Stimulated activated CD4-positive, alpha-beta T cell treated with anti-CD3 and anti-CD28 coated beads, Interleukin-4, amount 100 ng/mL, for 1 hour (primary cell): ENCODE measurements around the gene STX18.
"Not testable (repeated sequence)": the region's sequence is repeated elsewhere in the genome, so short reads cannot be mapped to it uniquely, and the experiment has no call there.

Experiments
- DNase-seq: peaks from one replicate; pipeline ENCODE4 v3.0.0-alpha.2; 2020

Gene STX18

DNA sequence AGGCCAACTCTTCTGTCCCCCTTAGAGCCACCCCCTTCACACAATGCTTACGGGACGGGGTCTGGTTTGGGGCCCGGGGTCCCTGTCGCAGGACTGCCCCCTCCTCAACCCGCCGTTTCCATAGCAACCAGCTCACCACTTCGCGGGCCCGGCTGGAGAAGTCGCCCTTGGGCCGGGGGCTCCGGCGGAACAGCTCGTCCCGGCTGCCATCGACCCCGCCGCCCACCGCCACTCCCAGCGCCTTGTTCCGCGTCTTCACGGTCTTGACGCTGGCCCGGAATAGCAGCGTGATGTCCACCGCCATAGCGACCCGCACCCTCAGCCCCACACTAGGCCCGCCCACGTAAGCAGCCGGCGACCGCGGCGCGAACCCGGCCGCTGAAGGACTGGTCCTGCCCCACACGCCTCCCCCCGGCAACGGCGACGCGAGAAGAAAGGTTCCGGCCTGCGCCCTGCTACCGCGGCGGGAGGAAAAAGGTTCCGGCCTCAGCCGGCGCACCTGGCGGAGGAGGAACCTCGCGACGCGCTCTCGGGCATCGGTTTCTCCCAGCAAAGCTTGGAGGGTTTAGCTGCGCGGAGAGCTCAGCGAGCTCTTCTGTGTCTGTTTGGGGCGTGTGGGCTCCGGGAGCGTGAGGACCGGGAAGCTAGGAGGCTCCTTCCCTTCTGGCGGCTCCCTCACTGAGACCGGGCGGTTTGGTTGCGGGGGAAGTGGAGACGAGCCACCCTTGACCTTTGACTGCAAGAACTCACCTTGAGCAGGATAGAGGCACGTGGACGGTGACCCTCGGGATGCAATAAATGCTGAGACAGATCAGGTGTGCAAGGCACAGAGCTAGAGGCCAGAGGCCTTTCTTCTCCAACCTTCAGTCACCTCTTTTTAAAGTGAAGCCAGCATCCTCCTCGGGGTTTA lies at the start of gene STX18:
Gene STX18 (minus strand): TSS at position 388 of the 910 bp plus-strand sequence. CDS start 84 bp downstream, at position 304.
- peak; percentile 89 for DNase-seq

DNA sequence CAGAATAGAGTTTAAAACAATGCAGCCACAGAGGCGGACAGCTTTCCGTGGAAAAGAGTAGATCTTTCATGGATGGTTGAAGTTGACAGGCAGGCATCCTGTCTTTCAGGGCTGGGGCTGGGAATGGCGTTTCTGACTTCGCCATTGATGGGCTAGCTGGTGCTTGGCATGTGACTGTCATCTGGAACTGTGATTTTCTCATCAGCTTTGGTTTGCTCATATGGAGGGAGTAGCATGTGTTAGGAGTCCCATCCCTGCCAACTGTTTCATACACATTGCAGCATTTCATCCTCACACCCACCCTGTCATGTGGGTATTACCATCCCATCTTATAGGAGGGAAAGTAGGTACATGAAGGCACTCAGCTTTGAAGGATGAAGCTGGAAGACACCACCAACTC lies 49.2 kb upstream of the STX18 start:
- DNase-seq: no peak

DNA sequence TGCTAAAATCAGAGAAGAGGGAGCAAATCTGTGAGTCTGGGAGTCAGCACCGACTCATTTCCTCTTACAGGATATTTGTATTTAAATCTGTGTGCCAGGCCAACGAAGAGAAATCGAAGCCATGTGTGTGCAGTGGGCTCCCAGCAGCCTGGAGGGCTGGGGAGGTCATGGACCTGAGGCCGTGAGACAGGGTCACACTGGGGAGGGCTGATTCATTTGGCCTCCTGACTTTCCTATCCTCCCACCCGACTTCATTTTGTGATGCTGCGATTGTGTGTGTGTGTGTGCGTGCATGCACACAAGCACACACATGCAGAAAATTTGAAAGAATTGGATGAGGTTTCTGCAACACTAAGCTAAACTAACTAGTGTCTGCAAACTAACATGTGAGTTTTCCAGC lies 48.7 kb upstream of the STX18 start:
- no peak for DNase-seq

DNA sequence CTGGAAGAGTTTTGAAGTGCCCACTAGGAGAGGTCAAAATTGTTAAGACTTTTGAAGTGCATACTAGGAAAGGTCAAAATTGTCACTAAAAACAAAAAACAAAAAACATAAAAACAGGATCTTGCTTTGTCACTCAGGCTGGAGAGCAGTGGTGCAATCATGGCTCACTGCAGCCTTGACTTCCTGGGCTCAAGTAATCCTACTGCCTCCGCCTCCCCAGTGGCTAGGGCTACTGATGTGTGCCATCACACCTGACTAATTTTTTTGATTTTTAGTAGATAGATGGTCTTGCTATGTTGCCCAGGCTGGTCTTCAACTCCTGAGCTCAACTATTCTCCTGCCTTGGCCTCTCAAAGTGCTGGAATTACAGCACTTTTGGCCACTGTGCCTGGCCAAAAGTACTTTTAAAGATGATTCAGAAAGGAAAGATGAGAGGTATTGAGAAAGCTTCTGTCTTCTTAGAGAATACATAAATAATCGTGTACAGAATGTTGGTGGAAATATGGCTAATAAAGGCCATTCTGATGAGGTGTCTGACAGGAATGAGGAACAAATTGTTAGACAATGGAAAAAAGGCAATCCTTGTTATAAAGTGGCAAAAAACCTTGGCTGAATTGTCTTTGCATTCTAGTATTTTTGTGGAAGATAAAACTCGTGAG lies 43.3 kb upstream of the STX18 start:
- no peak for DNase-seq

DNA sequence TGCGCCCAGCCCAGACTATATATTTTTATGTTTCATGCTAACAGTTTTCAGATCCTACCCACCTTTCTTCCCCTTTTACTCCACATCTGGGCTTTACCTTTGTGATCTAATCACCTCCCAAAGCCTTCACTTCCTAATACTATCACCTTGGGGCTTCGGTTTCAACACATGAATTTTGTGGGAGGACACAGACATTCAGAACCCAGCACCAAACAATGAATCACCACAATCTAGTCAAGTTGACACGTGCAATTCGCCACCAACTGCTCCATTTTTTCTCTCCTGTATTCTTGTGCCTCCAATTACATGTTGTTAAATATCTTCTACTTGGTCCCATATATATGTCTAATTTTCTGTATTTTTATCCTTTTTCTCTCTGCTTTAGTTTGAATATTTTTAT lies 41.8 kb upstream of the STX18 start:
- no peak for DNase-seq

DNA sequence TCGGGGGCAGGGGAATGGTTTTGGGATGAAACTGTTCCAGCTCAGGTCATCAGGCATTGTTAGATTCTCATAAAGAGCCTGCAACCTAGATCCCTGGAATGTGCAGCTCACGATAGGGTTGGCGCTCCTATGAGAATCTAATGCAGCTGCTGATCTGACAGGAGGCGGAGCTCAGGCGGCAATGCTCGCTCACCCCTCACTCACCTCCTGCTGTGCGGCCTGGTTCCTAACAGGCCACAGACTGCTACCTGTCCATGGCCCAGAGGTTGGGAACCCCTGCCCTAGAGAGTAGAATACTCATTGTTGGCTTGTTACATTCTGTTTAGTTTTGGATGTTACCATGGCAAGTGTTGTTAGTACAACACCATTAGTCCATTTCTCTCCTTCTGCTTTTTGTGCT lies 40.8 kb upstream of the STX18 start:
- no peak for DNase-seq

DNA sequence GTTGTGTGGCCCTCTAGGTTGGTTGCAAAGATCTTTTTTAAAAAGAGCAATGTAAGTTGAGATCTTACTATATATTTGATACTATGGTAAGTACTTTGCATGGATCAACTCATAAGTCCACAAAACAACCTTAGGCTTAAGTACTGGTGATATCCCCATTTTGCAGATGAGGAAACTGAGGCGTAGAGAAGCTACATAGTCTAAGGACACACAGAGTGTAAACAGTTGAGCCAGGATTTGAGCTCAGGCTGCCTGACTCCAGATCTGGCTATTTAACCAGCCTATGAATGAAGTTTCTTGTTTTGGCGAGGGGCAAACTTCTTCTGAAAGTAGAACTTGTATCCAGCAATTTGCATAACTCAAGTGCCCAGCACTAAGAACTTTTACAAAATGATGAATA lies 38.6 kb upstream of the STX18 start:
- DNase-seq: no peak

DNA sequence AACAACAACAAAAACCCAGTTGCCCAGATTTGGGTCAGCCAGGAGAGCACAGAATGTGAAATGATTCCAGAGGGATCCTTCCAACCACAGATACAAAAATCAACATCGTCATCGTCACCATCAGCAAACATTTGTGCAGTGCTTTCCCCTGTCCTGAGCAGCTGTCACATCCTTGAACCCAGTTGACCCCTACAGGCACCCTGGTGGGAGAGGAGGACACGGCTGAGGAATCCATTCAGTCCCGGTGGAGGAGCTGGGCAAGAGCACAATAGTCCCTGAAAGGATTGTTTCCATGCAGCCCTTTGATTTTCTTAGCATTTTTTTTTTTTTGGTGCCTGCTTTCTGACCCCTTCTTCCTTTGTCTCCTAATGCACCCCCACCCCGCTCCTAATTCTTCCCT lies 37.1 kb upstream of the STX18 start:
- no peak for DNase-seq

DNA sequence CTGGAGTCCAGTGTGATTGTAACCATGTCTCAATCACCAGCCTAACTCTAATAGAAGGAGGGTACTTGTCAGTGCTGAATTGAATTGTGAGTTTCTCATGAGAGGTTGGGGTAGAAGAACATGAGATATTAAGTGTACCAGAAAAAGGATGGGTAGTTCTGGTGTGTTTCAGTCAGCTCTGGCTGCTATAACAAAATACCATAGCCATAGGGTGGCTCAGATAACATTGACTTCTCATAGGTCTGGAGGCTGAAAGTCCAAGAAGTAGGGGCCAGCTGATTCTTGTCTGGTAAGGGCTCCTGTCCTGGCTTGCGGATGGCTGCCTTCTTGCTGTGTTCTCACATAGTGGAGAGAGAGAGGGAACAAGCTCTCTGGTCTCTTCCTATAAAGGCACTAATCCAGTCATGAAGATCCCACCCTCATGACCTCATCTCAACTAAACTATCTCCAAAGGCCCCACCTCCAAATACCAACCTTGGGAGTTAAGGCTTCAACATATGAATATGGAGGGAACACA lies 35.6 kb upstream of the STX18 start:
- DNase-seq: no peak

DNA sequence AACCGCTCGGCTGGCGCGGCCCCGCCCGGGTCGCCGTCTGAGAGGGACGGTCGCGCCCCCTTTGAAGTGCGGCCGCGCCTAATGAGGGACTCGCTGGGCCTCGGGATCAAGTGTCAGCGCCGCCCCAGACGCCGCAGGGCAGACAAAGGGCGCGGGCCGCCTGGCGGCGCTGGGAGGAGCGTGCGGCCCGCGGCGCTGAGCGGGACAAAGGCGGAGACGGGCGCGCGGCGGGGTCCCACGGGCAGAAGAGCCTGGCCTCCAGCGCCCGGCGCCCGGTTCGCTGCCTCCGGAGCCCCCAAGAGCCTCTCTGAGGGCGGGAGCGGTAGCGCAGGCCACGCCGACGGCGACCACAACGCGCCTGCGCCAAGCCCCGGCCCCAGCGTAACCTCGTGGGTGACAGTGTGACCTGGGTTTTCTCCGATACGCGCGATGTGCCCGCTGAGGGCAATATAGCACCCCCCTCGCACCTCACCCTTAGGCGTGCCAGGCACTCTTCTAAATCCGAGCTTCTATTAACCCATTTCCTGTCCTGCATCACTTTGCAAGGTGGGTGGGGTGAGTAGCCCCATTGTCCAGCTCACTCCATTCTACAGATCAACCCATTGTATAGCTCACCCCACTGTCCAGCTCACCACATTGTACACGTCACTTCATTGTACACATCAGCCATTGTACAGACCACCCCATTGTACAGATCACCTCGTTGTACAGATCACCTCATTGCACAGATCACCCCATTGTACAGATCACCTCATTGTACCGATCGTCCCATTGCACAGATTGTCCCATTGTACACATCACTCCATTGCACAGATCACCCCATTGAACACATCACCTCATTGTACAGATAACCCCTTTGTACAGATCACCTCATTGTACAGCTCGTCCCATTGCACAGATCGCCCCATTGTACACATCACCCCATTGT lies 33.7 kb upstream of the STX18 start:
- peak; percentile 72 for DNase-seq

DNA sequence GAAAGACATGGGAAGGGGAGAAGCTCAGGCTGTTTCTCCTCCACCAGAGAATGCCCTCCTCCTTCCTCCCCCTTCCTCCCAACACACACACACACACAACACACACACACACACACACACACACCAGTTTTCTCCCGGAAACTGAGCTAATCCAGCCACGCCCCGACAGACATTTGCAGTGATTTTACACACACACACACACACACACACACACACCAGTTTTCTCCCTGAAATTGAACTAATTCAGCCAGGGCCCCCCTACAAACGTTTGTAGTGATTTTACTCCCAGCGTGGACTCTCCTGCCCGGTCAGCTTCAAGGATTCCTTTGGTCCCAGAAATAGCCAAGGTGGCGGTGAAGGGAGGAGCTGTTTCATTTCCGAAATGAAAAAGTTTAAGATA lies 32.9 kb upstream of the STX18 start:
- DNase-seq: no peak

DNA sequence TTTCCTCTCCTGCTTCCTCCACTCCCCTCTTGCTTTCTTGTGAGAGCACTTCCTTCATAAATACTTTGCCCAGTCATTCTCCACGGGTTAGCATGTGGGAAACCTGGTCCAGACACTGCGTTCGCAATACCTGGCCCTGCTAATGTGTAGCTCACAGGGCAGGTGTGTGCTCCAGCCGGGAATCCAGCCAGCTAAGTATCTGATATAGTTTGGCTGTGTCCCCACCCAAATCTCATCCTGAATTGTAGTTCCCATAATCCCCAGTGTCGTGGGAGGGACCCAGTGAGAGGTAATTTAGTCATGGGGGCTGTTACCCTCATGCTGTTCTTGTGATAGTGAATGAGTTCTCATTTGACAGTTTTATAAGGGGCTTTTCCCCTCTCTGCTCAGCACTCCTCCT lies 32.2 kb upstream of the STX18 start:
- no peak for DNase-seq

DNA sequence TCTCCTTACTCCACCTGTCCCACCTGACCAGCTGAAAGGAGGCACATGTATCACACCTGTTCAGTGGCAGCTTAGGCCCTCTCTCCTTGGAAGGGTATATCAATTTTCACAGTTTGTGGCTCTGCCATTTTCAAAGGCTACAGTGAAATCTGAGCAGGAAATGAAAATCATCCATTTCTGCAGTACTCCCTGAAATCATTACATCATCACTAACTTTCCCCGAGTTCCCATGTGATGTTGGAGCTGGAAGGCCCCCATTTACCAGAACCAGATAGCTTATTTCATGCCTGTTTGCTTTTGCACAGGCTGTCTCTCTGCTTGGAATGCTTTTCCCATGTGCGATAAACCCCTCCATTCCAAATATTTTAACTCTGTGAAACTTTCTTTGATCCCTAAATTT lies 31.0 kb upstream of the STX18 start:
- DNase-seq: no peak

DNA sequence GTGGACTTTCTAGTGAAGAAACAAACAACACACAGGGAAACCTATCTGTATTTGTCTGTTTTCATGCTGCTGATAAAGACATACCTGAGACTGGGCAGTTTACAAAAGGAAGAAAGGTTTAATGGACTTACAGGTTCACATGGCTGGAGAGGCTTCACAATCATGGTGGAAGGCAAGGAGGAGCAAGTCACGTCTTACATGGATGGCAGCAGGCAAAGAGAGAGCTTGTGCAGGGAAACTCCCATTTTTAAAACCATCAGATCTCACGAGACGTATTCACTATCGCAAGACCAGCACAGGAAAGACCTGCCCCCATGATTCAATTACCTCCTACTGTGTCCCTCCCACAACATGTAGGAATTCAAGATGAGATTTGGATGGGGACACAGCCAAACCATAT lies 28.0 kb upstream of the STX18 start:
- not testable (repeated sequence) for DNase-seq

DNA sequence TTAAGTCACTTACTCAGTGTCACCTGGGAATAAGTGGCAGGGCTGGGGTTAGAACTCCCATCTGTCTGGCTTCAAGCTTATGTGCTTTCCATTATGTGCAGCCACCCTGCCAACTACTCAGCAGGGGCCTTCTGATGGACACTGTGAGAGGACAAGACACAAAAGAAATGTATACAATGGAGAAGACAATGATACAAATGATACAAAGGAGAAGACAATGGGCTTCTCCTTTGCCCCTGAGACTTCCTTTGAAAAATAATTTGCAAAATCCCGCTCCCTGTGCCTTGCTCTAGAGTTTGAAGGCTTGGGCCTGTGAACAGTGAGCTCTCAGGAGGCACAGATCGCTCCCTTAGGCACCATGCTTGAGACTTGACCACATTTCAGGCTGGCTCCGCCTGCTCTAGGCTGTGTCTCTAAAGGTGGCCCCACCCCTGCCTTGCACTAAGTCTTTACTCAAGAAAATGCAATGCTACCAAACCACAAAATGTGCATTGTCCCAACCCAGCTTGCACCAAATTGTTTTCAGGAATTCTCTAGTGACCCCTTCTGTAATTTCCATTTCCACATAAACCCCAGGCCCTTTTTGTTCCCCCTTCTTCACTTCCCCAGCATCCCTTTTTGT lies 27.1 kb upstream of the STX18 start:
- no peak for DNase-seq

DNA sequence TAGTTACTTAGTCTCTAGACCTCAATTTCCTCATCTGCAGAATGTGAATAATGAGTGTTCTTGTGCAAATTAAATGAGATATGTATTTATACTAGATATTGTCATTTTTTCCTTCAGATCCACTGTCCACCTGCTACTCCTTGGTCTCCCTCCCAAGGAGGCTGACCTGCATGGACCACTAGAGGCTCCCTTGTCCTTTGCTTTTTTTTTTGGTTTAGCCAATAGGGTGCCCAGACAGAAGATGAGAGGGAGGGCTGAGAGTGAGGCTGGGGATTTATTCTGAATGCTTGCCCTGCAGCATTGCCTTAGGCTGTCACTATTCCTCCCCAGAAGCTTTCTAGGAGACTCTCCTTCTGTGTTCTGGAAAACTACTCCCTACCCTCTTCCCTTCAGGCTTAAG lies 24.5 kb upstream of the STX18 start:
- not testable (repeated sequence) for DNase-seq

DNA sequence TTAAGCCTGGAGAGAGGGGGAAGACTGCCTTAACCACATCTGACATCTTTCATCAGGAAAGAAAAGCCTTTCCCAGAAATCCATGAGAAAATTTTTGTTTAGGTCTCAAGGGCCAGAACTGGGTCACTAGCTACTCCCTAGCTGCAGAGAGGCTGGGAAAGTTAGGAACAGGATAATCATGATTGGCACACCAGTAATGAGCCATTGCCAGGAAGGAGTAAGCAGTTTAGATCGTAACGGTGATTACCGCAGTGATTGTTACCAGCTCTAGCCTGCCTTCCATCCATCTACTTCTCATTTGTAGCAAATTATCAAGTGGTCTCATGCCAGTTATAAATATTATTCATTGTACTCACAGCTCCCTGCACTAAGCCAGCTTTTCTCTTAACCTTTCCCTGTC lies 22.7 kb upstream of the STX18 start:
- no peak for DNase-seq

DNA sequence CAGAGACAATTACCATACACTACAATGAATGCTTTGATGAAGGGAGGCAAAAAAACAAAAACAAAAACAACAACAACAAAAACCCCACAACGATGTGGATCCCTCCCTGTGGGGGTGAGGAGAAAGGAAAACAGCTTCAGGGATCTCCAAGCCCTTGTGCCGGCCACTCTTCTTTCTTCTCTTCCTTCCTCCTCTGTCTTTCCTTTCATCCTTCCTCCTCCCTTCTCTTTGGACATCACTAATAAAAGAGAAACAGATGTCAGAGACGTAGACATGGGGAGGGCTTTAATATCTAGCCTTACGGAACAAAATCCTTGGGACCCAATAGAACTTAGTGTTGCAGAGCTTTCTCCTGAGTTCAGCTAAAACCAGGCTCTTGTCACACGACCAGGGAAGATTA lies 18.8 kb upstream of the STX18 start:
- no peak for DNase-seq

DNA sequence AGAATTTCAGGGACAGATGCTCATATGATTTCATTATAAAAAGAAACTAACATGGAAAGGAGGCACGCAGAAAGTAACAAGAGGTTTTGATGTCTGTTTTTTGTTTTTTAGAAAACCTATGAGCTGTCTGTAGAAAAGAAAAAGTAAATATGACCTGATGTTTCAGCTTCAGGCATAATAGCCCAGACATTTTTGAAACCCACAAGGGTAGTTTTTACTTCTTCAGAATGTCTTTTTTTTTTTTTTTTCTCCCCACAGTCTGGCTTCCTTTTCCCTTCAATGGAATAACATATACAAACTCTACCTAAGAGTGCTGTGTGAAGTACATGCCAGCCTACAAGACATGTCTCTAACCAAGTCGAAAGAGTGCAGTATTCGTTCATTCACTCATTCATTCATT lies 18.3 kb upstream of the STX18 start:
- DNase-seq: no peak

DNA sequence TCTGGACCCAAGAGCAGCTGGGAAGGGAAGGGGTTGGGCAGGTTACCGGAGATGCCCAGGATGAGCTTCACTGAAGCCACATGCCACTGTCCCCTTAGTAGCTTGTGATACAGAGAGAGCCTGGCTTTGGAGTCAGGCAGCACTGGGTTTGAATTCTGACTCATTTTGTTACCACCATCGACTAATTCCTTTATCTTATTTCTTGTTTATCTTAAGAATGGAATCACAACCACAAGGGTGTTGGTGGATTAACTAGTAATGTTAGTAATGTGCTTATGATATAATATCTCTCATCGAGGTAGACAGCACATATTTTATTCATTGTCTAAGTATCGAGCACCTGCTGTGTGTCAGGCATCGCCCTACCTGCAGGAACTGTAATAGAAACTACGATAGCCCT lies 17.7 kb upstream of the STX18 start:
- no peak for DNase-seq

DNA sequence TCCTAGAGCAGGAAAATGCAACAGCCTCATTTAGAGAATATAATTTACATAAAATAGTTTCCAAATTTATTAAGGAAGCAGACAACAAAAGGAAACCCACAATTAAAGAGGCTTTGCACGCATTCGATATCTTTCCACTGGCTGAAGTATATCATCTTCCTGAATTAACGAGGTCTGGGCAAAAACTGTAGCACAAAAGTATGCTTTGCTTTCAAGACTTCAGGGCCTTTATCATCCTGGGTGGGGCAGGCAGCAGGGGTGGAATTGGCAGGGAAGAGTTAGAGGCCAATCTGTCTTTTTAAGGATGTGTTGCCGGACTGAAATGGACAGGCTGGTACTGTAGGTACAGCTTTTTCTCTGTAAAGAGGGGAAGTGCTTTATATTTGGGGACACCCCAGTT lies 17.0 kb upstream of the STX18 start:
- no peak for DNase-seq

DNA sequence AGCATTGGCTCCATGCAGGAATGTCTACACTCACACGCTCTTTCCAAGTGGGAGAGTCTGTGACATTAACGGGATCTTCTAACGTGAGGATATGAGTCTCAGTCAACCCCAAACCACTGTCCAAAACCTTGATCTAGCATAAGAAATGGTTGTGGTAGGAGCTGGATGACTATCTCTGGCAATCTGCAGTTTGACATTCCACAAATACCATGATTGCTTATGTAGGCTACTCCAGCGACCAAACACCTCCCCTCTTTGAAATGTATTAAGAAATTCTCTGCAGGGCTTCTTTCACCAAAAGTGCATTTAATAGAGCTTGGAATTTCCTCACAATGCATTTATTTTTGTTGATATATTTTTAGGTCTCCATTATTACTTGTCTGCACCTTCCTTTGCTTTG lies 14.1 kb upstream of the STX18 start:
- no peak for DNase-seq

DNA sequence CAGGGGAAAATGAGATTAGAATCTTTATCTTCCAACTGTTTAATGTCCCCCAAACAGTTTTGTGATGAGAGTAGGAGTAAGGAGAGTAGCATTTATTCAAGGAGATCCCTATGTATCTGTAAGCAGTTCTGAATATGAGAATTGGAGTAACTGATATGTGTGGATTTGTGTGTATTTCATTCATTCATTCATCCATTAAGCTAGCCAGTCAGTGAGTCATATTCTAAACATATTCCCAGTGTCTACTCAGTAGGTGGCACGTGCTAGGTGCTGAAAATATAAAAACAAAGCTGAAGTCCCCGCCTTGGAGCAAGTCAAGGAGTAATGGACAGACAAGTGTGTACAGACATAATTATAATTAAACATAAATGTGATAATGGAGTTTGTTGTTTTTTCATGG lies 12.4 kb upstream of the STX18 start:
- DNase-seq: no peak
